RPMI7951 (cell line): ENCODE data around the gene MRPS10. TPM values are rescaled to one million over a fixed set of nuclear protein-coding genes. Genes with fewer than 3 reads are reported as not detected.
A peak's percentile ranks its signal among the peaks of the same experiment; 100 is the strongest.
"Not testable (repeated sequence)": the region's sequence is repeated elsewhere in the genome, so short reads cannot be mapped to it uniquely, and the experiment has no call there.

Experiments used
- DNase-seq: peaks from one replicate; pipeline ENCODE4 v3.0.0-alpha.2; 2012; ENCODE audit warnings: low read depth
- total RNA-seq: library from RNA; depleted of rRNA; stranded (reverse); fragments of >200 nt; shearing (Covaris generic); gene quantifications from 2 replicates; pipeline ENCODE4 v1.2.3, GENCODE V29; 2014

MRPS10 gene
- total RNA-seq, 1 experiment from 2014 or later, result 72.9 TPM

- no peak for DNase-seq
Measured at GRCh38 chr6:42239333-42239732, 21.7 kb upstream of the MRPS10 start.

DNA sequence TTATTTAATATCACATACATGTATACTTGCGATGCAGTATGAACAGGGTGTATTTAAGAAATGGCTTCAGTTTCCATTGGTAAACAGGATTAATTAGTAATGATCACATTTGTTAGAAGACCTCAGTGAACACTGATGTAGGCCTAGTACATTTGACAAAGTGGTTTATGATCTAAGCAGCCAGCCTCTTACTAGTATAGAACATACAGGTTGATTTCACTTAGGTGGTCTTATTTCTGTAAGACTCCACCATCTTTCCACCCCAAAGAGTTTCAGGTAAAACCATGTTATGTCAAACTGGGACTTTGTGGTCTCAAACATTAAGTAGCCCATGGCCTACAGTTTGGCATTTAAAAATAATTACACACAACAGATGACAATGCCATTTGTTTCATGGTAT, 20.2 kb upstream of the MRPS10 start:
- no peak for DNase-seq

DNA sequence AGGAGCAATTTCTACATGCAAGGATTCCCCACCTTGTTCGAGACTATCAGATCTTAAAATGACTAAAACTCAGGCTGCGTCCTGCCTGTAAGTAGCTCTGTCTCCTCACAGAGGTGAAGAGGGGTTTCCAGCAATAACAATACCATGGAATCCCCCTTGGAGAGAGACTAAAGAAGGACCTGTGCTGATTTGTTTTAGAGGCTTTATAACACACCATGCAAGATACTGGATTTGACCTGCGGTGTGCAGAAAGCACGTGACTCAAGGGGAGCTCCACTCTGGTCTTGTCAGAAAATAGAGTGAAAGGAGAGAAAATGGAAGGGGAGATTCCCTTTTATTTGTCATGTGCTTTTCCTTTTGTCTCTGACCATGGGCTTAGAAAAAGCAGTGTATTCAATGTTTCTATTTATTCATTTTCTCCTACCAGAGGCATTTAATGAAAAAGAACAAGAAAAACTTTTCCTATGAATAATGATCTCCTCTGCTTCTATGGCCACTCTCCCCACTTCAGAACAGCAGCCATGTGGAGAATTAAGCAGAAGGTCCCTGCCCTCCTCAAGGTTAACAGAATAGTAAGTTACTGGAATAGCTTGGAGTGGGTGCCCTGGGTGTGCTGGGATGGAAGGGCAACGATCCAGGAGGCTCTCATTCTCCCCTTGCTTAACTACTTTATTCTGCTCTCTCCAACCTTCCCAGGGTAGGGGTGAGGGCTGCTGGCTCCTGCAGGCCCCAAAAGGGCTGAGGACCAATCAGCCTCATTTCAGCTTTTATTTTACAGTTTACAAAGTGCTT, 19.2 kb upstream of the MRPS10 start:
- no peak for DNase-seq

DNA sequence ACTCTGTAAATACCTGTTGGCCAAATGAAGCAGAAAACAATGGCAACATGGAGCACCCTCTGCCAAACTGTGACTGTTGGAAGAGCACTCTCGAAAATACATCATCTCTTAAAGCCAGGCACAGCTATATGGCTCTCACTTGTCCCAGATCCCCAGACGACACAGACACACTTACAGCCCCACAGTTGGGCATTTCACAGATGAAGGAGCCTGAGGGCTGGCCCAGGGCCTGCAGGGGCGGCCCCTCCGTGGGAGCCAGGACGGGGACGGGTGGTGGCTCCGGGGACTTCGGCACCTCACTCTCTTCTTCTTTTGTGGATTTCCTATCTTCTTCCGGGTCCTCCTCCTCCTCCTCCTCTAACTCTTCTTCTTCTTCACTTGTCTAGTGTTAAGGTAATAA, 18.4 kb upstream of the MRPS10 start:
- no peak for DNase-seq

- no peak for DNase-seq
Measured at GRCh38 chr6:42232035-42232434, 14.4 kb upstream of the MRPS10 start.

GRCh38 chr6:42230345-42231321, 13.0 kb upstream of the MRPS10 start:
- no peak for DNase-seq

DNA sequence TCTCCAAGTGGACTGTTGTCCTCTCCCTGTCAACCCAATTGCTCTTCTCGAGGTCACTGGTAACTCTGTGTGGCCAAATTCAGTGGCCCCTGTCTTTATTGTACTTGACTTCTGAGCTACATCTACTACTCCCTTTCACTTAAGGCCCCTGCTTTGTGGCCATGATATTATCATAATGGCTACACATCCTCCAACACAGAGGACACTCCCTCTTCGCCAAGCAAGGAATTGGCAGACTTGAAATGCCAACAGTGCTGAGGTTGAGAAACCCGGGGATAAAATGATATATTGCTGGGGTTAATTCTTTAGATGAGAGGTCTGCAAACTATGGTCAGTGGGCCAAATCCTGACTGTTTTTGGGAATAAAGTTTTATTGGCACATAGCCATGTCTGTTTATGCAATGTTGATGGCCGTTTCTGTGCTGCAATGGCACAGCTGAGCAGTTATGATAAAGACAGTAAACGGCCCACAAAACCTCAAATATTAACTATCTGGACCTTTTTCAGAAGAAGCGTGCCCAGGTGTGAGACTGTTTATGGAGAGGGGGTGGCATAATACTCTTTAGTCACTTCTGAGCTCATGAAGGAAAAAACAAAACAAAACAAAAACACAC, 12.0 kb upstream of the MRPS10 start:
- no peak for DNase-seq

- DNase-seq, result no peak
Measured at GRCh38 chr6:42228305-42228704, 10.6 kb upstream of the MRPS10 start.

DNA sequence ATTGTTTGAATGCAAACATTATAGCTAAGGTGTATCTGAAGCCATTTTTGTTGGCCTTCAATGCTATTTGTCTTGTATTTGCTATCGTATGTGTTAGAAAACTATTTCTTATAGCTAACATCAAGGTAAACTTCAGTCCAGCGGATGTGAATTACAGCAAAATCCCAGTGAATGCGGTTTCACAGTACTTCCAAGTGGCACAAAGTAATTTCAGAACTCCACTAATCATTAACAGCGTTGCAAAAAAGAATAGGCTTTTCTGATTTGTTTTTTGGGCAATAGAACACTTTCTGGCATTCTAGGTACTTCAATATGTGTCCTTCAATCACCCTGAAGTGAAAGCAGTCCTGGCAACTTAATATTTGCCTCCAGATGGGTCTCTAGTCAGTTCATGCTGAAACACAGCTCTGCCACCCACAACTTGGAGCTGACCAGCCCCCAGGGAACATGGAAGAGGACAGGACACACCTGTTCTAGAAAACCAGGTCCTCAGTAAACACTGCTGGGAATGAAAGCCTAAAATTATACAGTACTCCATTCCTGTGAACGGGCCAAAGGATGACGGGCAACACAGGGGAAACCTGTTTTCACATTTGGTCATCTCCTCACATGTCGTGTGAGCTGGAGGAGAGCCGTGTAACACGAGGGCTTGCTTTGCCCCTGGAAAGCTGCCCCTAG, 9.7 kb upstream of the MRPS10 start:
- DNase-seq, result no peak

DNA sequence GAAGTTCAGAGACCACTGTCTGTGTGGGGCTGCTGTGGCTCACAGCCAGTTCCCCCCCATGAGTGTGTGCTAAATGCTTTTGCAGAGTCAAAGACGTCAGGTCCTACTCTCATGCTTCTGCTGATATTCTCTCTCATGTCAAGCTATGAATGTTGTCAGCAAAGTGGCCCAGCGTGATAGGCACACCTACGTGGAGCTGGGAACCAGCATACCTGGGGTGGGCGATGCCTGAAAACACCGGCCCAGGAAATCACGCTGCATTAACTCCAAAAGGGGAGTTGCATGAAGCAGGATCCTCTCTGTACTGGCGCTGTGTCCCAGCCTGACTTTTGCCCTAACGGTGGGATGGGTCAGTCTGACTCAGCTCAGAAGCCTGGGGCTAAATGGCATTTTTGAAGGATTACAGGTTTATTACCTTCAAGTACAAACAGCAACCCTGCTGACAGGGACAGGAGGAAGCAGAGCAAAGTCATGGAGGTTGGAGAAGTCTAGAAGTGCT, 9.0 kb upstream of the MRPS10 start:
- DNase-seq, result peak; percentile 93

GRCh38 chr6:42226161-42226611, 8.5 kb upstream of the MRPS10 start:
- peak; percentile 82 for DNase-seq

DNA sequence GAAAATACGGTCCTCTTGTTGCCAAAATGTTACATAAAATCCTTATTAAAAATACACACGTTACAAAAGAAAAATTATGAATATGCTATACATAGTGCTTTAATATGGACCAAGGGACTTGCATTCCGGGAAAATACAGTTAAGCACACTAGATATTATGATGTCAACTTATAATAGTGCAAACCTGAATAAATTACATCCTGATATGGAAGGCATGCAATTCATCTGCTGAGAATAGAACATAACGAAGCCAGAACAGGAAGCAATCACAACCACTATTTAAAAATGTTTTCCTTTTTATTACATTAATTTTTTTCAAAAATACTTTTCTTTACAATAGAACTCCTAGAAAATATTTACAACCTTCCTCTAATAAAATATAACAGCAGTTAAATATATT, 7.8 kb upstream of the MRPS10 start:
- DNase-seq, result no peak

DNA sequence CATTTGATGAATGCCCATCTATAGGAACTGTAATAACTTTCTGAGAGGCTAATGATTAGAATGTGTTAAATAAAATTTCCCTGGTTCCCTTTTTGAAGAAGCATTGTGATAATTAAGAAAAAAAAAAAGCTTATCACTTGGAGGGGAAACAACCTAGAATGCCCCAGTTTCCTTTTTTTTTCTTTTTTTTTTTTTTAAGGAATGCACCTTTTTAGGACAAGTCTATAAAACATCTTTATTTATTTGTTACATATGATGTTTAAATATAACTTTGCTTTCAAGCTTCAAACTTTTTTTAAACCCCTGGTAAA, 7.3 kb upstream of the MRPS10 start:
- no peak for DNase-seq

DNA sequence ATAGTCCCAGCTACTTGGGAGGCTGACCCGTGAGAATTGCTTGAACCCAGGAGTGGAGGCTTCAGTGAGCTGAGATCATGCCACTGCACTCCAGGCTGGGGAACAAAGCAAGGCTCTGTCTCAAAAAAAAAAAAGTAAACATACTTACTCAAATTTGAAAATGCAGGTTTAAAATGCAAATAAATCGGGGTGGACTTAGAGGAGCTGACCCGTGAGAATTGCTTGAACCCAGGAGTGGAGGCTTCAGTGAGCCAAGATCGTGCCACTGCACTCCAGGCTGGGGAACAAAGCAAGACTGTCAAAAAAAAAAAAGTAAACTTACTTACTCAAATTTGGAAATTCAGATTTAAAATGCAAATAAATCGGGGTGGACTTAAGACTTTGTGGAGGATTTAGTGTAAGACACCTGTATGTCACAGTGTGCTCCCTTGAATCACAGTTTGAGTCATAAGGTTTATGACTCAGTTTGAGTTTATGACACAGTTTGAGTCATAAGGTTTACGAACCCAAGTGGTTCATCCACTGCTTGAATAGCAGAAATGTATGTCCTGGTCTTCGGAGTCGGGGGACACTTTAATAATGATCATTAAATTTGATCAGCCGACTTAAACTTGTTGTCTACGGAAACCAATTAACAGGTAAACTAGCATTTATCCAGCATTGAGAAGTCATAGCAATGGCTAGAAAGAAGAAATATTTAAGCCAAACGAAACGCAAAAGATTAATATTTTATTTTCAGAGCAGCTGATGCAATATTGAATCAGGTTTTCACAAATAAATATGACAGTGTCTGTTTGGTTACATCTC, 6.8 kb upstream of the MRPS10 start:
- DNase-seq, result peak; percentile 89

DNA sequence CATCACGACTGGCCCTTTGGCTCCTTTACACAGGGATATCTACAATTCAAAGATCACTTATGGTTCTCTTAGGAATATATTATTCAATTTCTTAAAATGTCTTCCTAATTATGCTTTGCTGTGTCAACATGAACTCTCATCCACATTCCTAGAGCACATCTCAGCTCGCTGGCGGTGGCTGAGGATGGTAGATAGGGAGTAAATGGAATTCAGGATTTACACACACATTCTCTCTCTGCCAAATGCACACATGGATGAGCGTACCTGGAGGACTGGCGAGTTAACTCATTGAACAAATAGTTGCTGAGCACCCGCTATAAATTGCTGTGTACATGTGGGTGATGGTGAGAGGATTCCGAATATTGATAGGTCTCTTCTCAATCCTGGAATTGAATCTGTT, 4.8 kb upstream of the MRPS10 start:
- DNase-seq, result no peak

DNA sequence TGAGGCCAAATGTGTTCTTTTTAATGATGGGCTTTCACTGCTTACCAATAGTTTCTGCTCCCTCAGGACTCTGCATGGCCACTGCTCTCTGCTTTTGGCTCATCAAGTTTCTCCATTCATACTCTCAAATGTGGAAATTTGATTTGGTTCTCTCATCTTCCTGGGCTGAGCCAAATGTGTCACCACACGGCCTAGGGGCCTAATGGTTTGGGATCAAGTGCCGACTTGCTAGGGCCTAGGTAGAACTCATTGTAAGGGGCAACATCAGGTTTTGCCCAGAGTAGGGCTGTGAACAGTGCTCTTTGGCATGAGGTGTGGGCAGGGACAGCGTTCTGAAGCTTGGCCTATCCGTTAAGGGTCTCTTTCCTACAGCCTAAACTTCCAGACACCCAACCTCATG, 3.9 kb upstream of the MRPS10 start:
- DNase-seq, result no peak

DNA sequence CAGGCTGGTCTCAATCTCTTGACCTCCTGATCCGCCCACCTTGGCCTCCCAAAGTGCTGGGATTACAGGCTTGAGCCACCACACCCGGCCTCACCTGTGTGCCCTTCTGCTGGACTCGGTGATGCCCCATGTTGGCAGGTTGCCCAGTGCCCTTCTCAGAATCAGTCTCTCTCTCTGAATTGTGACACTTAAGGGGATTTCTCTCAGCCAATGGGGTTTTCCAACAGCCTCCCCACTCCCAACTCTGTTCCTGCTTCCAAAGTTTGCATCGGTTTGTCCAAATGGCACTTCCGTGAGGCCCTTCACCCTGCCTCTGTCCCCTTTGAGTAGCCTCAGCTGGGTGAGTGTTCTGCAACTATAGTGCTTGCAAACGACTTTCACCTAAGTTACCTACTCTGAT, 3.1 kb upstream of the MRPS10 start:
- no peak for DNase-seq

GRCh38 chr6:42217157-42217518, 523 bp downstream of the MRPS10 start:
- no peak for DNase-seq

- DNase-seq, result not testable (repeated sequence)
Measured at GRCh38 chr6:42216495-42216894, 1.2 kb downstream of the MRPS10 start.

DNA sequence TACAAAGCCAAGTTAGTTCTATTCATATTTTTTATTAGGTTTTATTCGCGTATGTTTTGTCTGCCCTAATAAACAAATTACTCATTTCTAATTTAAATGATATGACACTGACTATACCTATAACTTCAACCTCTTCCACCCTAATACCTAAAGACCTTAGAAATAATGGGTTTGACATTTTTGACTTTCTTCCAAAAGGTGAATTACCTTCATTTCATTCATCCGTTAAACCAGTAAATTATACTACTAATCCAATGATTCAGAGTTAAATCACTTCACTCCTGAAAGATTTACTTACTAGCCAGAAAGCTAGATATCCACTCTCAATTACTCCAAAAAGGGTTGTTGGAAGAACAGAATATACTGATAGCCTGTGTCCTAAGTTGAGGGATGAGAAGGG, 5.2 kb downstream of the MRPS10 start:
- DNase-seq, result no peak

GRCh38 chr6:42211726-42212125, 5.9 kb downstream of the MRPS10 start:
- no peak for DNase-seq
